HL-60 (cell line): Measurements from ENCODE around the gene MLST8.

Experiments
- DNase-seq, 2 experiments: peaks; one replicate each; pipeline ENCODE4 v3.0.0-alpha.2; 2010 to 2020; ENCODE audit warnings: low read depth in 1 of 2, low spot score in 1 of 2
- H3K27ac ChIP-seq: fragments of 250-450 bp; sonication (Bioruptor Pico); replicated peaks from 2 replicates; pipeline ENCODE4 v1.5.1; 2020; ENCODE audit warnings: mild to moderate bottlenecking, moderate library complexity
- H3K27me3 ChIP-seq: fragments of 250-450 bp; sonication (Bioruptor Pico); 2 replicates; pipeline ENCODE4 v1.5.1; 2021; ENCODE audit warnings: mild to moderate bottlenecking, moderate library complexity; ENCODE audit not compliant: insufficient read depth, poor library complexity, severe bottlenecking
- H3K4me3 ChIP-seq: replicated peaks from 2 replicates; pipeline ENCODE4 v1.5.1; 2011; ENCODE audit warnings: mild to moderate bottlenecking, control low read depth, low read length; ENCODE audit not compliant: insufficient read depth
- GABPA ChIP-seq: IDR thresholded peaks from 2 replicates; pipeline ENCODE4 v1.6.1; 2012; ENCODE audit warnings: low read depth
- POLR2AphosphoS5 ChIP-seq: IDR thresholded peaks from 2 replicates; pipeline ENCODE4 v1.6.1; 2012; ENCODE audit warnings: low read depth
- REST ChIP-seq: IDR thresholded peaks from 2 replicates; pipeline ENCODE4 v1.6.1; 2012; ENCODE audit warnings: low read depth; ENCODE audit not compliant: insufficient replicate concordance
- SPI1 ChIP-seq: IDR thresholded peaks from 2 replicates; pipeline ENCODE4 v1.6.1; 2012; ENCODE audit warnings: low read depth, mild to moderate bottlenecking, borderline replicate concordance
- TF ChIP-seq, protein P1 (sequence below): IDR thresholded peaks from one replicate; pipeline ENCODE4 v1.5.1; 2011; ENCODE audit warnings: low read length, control low read depth, inconsistent platforms; ENCODE audit not compliant: insufficient read depth

The MLST8 gene

DNA sequence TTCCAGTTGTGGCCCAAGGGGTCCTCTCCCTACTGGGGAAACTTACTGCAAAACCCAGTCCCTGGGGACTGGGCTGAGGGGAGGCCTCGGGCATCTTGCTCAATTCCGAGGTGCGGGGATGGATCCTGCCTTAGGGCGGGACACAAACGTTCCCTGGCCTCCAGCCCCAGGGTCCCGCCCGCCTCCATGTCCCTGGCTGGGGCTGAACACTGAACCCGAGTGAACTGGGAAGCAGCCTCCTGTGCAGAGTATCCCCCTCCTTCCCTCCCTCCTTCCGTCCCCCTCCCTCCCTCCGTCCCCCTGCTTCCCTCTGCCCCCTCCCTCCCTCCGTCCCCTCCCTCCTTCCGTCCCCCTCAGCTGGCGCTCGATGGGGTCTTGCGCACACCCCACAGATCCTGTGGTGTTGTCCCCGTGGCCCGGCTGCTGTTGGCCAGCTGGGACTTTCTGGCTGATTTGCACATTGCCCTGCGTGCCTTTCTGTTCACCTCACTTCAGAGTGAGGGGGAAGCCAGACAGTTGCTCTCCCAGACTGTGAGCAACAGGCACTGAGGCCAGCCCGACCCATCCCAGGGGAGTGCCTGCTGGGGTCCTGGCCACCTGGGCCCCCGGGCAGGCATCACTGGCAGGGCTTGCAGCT lies 44.2 kb upstream of the MLST8 start:
- TF ChIP-seq SPI1 (no peak), GABPA (no peak), POLR2AphosphoS5 (no peak), REST (no peak)
- TF ChIP-seq, protein P1, sequence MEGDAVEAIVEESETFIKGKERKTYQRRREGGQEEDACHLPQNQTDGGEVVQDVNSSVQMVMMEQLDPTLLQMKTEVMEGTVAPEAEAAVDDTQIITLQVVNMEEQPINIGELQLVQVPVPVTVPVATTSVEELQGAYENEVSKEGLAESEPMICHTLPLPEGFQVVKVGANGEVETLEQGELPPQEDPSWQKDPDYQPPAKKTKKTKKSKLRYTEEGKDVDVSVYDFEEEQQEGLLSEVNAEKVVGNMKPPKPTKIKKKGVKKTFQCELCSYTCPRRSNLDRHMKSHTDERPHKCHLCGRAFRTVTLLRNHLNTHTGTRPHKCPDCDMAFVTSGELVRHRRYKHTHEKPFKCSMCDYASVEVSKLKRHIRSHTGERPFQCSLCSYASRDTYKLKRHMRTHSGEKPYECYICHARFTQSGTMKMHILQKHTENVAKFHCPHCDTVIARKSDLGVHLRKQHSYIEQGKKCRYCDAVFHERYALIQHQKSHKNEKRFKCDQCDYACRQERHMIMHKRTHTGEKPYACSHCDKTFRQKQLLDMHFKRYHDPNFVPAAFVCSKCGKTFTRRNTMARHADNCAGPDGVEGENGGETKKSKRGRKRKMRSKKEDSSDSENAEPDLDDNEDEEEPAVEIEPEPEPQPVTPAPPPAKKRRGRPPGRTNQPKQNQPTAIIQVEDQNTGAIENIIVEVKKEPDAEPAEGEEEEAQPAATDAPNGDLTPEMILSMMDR: no peak
- Histone ChIP-seq H3K4me3 (no peak overlapping the region), H3K27me3 (no peaks in the 10 kb centered on the region), H3K27ac (no peak overlapping the region)
- no peak for DNase-seq

DNA sequence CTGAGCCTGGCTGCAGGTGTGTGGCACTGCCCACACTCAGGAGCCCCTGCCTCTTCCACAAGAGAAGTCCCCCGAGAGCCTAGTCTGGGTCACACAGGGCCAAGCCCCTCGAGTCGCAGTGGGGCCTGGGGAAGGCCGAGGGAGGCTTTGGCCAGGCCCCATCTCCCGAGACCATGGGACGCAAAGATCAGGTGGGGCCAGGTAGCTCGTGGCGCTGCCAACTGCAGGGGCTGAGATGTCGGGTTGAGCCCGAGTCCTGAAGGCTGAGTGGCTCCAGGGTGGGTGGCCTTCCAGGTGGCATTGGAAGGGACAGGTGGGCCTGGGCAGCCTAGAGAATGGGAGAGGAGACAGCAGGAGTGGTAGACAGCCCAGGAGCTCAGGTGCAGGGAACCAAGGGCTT lies 43.3 kb upstream of the MLST8 start:
- no peak overlapping the region for H3K4me3 ChIP-seq
- no peak for DNase-seq
- TF ChIP-seq SPI1 (no peak), GABPA (no peak), REST (no peak), POLR2AphosphoS5 (no peak)
- TF ChIP-seq, protein P1: no peak
- no peak overlapping the region for H3K27ac ChIP-seq
- H3K27me3 ChIP-seq: no peaks in the 10 kb centered on the region

DNA sequence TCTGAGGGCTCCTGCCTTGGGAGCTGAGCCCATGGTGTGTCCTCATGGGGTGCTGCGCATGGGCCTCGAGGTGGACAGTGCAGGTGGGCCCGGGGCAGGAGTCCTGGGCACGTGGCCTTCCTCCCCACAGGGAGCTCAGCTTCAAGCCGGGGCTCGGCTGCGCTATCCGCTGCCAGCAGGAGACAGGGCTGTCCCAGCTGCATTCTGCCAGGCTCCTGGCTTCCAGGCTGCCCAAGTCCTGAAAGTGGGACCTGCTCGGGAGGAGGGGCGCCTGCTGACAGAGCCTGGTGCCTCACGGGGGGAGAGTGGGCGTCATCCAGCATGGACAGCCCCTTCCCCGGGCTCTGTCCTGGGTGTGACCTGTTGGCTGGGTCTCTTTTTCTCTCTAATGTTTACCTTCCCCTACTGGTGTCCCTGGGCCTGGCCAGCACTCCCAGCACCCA lies 42.6 kb upstream of the MLST8 start:
- DNase-seq: no peak
- Histone ChIP-seq H3K4me3 (no peak overlapping the region), H3K27me3 (no peaks in the 10 kb centered on the region), H3K27ac (no peak overlapping the region)
- TF ChIP-seq, protein P1: no peak
- TF ChIP-seq REST: no peak
- no peak for TF ChIP-seq GABPA
- TF ChIP-seq SPI1: no peak
- no peak for TF ChIP-seq POLR2AphosphoS5
